BLaER1 treated with 17β-estradiol and CSF1 and Interleukin-3, amounts not matched to agents 10 nM and 100 nM (cell line): ENCODE results near the gene LVRN.

Experiments used
- H3K27ac ChIP-seq, 11 experiments: shearing (Covaris generic); formaldehyde crosslinking; 2 replicates each; pipeline ENCODE4 v1.8.1; 2022
- H3K27me3 ChIP-seq, 11 experiments: shearing (Covaris generic); formaldehyde crosslinking; 2 replicates each; pipeline ENCODE4 v1.8.1; 2022
- H3K36me3 ChIP-seq, 11 experiments: shearing (Covaris generic); formaldehyde crosslinking; 2 replicates each; pipeline ENCODE4 v1.8.1; 2022
- H3K4me1 ChIP-seq, 10 experiments: shearing (Covaris generic); formaldehyde crosslinking; 2 replicates each; pipeline ENCODE4 v1.8.1; 2022
- H3K4me2 ChIP-seq, 11 experiments: shearing (Covaris generic); formaldehyde crosslinking; 2 replicates each; pipeline ENCODE4 v1.8.1; 2022
- H3K4me3 ChIP-seq, 10 experiments: shearing (Covaris generic); formaldehyde crosslinking; 2 replicates each; pipeline ENCODE4 v1.8.1; 2022
- H3K9ac ChIP-seq, 11 experiments: shearing (Covaris generic); formaldehyde crosslinking; 2 replicates each; pipeline ENCODE4 v1.8.1; 2022
- H3K9me3 ChIP-seq, 11 experiments: shearing (Covaris generic); formaldehyde crosslinking; replicated peaks in 1 of 11; 2 replicates each; pipeline ENCODE4 v1.8.1; 2022
- H4K20me1 ChIP-seq, 11 experiments: shearing (Covaris generic); formaldehyde crosslinking; 2 replicates each; pipeline ENCODE4 v1.8.1; 2022
- Cebpa-rat ChIP-seq, 11 experiments: shearing (Covaris generic); IDR thresholded peaks; 2 replicates each; pipeline ENCODE4 v1.8.1; 2022

Gene LVRN

DNA sequence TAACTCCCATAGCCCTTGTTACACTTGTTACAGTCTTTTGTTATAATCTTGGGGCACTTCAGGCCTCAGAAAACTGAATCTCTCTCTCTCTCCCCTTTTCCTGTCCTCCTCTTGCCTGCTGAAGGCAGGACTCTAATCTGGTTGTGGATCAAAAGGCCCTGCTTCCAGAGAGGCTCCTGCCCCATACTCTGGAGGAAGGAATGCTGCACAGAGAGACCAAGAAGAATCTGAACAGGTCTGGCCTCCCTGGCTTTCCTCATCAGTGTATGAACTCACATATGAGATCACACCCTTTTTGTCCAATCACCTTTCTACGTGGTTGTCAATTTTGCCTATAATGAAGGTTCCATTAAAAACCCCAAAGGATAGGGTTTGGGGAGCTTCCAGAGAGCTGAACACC, 26.2 kb upstream of the LVRN start:
- H3K27me3 ChIP-seq: no peaks in the 10 kb centered on the region
- no peaks in the 10 kb centered on the region for H3K9me3 ChIP-seq
- no peaks in the 10 kb centered on the region for H3K36me3 ChIP-seq
- no peak overlapping the region for H3K9ac ChIP-seq
- TF ChIP-seq Cebpa-rat (IDR thresholded peaks at IDR 0.05): no peak
- peaks cover 0 to 11% (median 6%) of the 10 kb centered on the region in 10 experiments; a peak in 11 of 20 replicates for H3K4me1 ChIP-seq
- H4K20me1 ChIP-seq: no peaks in the 10 kb centered on the region
- H3K27ac ChIP-seq: no peak overlapping the region
- H3K4me2 ChIP-seq: no peak overlapping the region
- no peak overlapping the region for H3K4me3 ChIP-seq

DNA sequence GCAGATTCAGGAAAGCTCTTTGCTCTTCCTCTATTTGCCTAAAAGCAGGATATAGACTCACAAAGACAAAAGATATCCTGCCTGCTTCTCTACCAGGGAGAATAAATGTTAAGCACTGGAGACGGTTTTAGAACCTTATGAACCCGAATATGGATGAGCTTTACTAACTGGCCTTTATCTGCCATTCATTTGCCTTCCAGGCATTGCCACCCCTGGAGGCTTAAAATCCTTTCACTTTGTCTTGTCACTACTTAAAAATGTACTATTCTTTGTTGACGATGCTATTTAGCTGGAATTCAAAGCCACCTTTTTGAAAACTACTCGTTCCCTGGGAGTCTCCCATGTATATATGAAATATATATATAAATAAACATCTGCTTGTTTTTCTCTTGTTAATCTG, 23.2 kb upstream of the LVRN start:
- H3K27me3 ChIP-seq: no peaks in the 10 kb centered on the region
- H3K9ac ChIP-seq: no peak overlapping the region

DNA sequence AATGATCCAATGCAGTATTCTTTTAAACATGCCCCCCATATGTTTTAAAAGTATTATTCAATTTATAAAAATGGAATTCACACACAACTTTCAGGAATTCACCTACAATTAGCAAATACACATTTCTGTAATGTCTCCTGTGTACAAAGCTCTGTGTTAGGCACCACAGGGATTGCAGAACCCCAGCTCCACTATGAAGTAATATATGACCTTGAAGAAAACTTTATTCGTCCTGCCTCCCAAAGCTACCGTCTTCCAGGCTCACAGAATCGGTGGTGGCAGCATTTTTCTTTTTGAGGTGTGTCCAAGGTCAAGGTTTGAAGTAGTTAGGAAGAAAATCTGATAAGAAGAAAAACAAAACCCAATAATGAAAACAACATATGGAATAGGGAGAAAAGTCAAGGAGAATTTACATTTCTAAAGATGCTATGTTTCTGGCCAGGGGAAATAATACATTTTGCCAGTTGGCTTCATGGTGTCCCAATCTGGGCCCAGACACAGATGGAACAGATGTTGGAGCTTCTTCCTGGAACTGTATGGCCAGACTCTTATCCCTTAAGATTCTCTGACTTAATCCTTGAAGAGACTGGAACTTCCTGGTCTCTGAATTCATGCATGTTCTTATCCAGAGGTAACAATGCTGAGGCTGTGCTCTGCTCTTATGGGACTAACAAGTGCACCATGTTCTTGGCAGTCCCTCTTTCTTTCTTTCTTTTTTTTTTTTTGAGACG, 22.0 kb upstream of the LVRN start:
- Histone ChIP-seq H3K4me2 (no peak overlapping the region), H3K4me3 (no peak overlapping the region), H3K27me3 (no peaks in the 10 kb centered on the region), H3K4me1 (no peaks in the 10 kb centered on the region), H3K9me3 (0 out of 22 replicates have a peak, but pooled peaks cover 0 to 4% (median 0%) of the 10 kb centered on the region in 11 experiments), H4K20me1 (no peaks in the 10 kb centered on the region), H3K36me3 (no peaks in the 10 kb centered on the region), H3K9ac (no peak overlapping the region), H3K27ac (no peak overlapping the region)
- TF ChIP-seq Cebpa-rat (IDR thresholded peaks at IDR 0.05): no peak

More for the DNA sequence above, 23.2 kb upstream of the LVRN start:
- Histone ChIP-seq H3K9me3 (0 out of 22 replicates have a peak, but pooled peaks cover 0 to 4% (median 0%) of the 10 kb centered on the region in 11 experiments), H3K36me3 (no peaks in the 10 kb centered on the region), H3K4me3 (no peak overlapping the region), H3K4me1 (peaks cover 0 to 9% (median 6%) of the 10 kb centered on the region in 10 experiments; a peak in 11 of 20 replicates), H4K20me1 (no peaks in the 10 kb centered on the region), H3K4me2 (no peak overlapping the region), H3K27ac (no peak overlapping the region)
- no peak for TF ChIP-seq Cebpa-rat (IDR thresholded peaks at IDR 0.05)

DNA sequence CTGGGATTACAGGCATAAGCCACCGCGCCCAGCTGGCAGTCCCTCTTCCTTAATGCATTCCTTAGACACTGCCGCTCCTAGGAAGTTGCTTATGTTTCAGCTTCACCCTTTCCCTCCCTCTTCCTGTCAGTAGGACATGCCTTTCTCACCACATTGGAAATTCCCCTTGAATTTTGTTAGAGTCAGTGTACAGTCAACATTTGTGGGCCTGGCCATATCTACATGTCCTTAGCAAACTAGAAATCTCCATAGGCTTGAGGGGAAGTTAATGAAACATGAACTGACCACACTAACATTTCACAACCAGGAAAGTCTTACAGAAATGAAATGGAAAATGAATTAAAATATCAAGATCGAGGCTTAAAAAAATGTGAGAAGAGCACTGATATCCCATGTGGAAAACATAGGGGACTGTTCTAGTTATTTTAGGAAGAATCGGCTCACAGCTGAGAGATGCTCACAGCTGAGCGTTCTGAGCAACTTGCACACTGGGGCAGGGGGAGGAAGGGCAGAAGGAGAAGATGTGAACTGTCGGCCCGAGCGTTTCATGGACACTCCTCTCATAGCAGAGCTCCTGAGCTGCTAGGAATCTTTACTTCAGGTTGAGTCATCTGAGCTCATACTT, 21.1 kb upstream of the LVRN start:
- H3K9me3 ChIP-seq: 0 out of 22 replicates have a peak, but pooled peaks cover 0 to 4% (median 0%) of the 10 kb centered on the region in 11 experiments
- H3K4me1 ChIP-seq: no peaks in the 10 kb centered on the region
- H3K4me2 ChIP-seq: peak overlapping the region in 1 of 11 experiments; percentile 13; a peak in 1 of 22 replicates
- no peaks in the 10 kb centered on the region for H3K36me3 ChIP-seq
- no peak overlapping the region for H3K4me3 ChIP-seq
- no peak overlapping the region for H3K9ac ChIP-seq
- no peak overlapping the region for H3K27ac ChIP-seq
- H4K20me1 ChIP-seq: no peaks in the 10 kb centered on the region
- TF ChIP-seq Cebpa-rat (IDR thresholded peaks at IDR 0.05): no peak
- no peaks in the 10 kb centered on the region for H3K27me3 ChIP-seq

DNA sequence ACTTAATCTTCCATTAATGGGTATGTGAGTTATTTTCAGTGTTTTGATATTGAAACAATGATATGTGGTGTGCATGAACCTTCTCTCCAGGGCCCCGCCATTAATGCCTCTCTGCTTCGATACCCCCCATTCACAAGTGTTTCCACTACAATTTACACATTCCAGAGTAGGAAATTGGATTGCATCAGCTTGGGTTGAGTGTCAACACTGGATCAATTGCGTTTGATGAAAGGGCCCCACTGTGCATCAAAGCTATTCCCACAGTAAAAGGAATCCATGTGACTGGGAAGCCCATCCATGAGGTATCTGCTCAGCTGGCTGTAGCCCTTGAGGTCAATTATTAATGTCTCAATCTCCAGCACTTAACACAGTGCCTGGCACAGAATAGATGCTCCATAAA, 17.8 kb upstream of the LVRN start:
- TF ChIP-seq Cebpa-rat (IDR thresholded peaks at IDR 0.05): no peak
- no peaks in the 10 kb centered on the region for H3K27me3 ChIP-seq
- no peaks in the 10 kb centered on the region for H4K20me1 ChIP-seq

DNA sequence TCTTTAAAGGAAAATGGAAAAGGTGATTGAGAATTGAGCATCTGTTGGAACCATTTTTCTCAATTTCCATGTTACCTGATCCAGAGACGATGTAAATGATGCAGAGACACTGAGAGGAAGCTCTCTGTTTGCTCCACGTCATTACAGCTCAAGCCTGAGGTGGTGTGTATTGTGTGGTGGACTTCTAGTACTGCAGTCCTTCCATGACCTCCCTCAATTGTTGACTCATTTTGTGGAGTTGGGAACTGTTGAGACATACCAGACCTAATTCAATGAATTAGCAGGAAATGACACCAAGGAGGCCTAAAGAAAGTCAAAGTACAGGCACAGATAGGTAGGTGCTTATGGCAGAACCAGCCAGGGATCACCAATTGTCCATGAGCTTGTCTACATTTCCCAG, 15.6 kb upstream of the LVRN start:
- Histone ChIP-seq H3K4me2 (no peak overlapping the region), H3K9ac (no peak overlapping the region), H3K27me3 (no peaks in the 10 kb centered on the region), H3K4me3 (no peak overlapping the region), H3K9me3 (0 out of 22 replicates have a peak, but pooled peaks cover 0 to 4% (median 0%) of the 10 kb centered on the region in 11 experiments), H3K27ac (no peak overlapping the region), H3K4me1 (no peaks in the 10 kb centered on the region), H4K20me1 (no peaks in the 10 kb centered on the region), H3K36me3 (no peaks in the 10 kb centered on the region)
- TF ChIP-seq Cebpa-rat (IDR thresholded peaks at IDR 0.05): no peak

More for the DNA sequence above, 17.8 kb upstream of the LVRN start:
- no peaks in the 10 kb centered on the region for H3K4me1 ChIP-seq
- H3K36me3 ChIP-seq: no peaks in the 10 kb centered on the region
- H3K27ac ChIP-seq: no peak overlapping the region
- H3K9ac ChIP-seq: no peak overlapping the region
- 0 out of 22 replicates have a peak, but pooled peaks cover 0 to 4% (median 0%) of the 10 kb centered on the region in 11 experiments for H3K9me3 ChIP-seq
- H3K4me2 ChIP-seq: no peak overlapping the region
- H3K4me3 ChIP-seq: no peak overlapping the region

DNA sequence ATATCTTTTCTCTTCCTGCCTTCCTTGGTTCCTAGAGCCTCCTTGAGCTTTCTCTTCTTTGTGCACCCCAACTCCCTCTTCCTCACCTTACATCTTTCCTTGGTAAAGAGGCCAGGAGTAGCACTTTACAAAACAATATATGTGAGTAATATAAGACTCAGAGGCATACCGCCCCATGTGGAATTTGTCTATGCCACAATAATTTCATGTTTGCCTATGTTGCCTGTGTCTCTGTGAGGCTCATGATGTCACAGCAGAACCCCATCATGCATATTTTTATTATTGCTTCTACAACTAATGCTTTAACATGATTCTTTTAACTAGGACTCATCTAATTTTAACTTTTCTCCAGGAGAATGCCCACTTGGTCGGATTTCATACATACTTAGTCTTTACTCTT, 15.0 kb upstream of the LVRN start:
- Histone ChIP-seq H3K27ac (no peak overlapping the region), H3K36me3 (no peaks in the 10 kb centered on the region), H4K20me1 (no peaks in the 10 kb centered on the region), H3K9ac (no peak overlapping the region), H3K27me3 (no peaks in the 10 kb centered on the region), H3K9me3 (no peaks in the 10 kb centered on the region), H3K4me3 (no peak overlapping the region), H3K4me1 (no peaks in the 10 kb centered on the region), H3K4me2 (no peak overlapping the region)
- TF ChIP-seq Cebpa-rat (IDR thresholded peaks at IDR 0.05): no peak

DNA sequence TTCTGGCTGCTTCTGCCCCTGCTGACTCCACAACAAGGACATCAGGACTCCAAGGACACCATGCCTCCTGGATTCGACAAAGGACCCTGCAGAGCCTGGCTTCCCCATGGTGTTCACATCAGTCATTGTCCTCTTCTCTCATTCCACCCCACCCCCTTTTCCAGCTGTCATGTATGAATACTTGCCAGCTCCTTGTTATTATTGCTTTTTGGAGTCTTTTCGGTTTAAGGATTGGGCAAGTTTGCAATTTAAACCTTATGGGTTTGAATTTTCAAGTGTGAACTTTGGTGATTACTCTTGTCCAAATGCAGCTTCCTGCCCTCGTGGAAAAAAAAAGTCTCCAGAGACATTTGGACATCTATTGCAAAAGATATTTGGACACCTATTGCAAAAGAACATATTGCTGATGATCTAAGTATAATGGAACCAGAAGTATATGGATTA, 14.2 kb upstream of the LVRN start:
- no peak for TF ChIP-seq Cebpa-rat (IDR thresholded peaks at IDR 0.05)
- no peaks in the 10 kb centered on the region for H3K36me3 ChIP-seq
- H3K4me2 ChIP-seq: no peak overlapping the region
- no peaks in the 10 kb centered on the region for H3K9me3 ChIP-seq
- H3K27me3 ChIP-seq: no peaks in the 10 kb centered on the region
- H3K27ac ChIP-seq: no peak overlapping the region
- H3K9ac ChIP-seq: no peak overlapping the region
- H3K4me3 ChIP-seq: no peak overlapping the region
- H3K4me1 ChIP-seq: no peaks in the 10 kb centered on the region
- no peaks in the 10 kb centered on the region for H4K20me1 ChIP-seq

DNA sequence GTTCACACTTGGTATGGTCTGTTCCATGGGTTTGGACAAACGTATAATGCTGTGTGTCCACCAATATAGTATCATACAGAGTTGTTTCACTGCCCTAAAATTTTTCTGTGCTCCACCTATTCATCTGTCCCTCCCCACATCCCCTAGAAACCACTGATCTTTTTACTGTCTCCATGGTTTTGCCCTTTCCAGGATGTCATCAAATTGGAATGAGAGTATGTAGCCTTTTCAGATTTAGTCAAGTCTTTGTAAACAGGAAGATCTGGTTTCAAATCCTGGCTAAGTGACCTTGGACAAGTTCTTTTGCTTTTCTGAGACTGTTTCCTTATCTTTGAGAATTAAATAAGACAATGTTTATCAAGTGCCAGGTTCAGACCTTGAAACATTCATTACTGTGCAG, 13.2 kb upstream of the LVRN start:
- Histone ChIP-seq H4K20me1 (no peaks in the 10 kb centered on the region), H3K27ac (no peak overlapping the region), H3K9me3 (no peaks in the 10 kb centered on the region), H3K4me1 (no peaks in the 10 kb centered on the region), H3K4me3 (no peak overlapping the region), H3K27me3 (no peaks in the 10 kb centered on the region), H3K9ac (no peak overlapping the region), H3K36me3 (no peaks in the 10 kb centered on the region), H3K4me2 (no peak overlapping the region)
- TF ChIP-seq Cebpa-rat (IDR thresholded peaks at IDR 0.05): no peak

DNA sequence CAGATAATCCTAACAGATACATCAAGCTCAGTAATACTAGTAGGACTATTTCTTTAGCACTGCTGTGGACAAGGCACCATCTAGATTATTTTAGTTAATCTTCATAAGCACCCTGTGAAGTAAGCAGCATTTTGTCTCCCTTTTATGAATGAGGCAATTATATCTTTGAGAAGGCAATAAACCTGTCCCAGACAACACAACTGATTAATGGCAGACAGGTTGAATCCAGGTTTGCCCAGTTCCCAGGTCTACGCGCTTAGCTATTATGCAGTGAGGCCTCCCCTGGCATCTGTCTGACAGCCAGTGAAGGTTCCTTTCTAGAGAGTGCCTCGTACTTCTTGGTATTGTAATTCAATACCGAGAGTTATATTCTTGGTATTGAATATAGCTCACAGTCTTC, 9.7 kb upstream of the LVRN start:
- Histone ChIP-seq H3K27ac (no peak overlapping the region), H3K4me1 (no peaks in the 10 kb centered on the region), H4K20me1 (no peaks in the 10 kb centered on the region), H3K4me2 (no peak overlapping the region), H3K36me3 (no peaks in the 10 kb centered on the region), H3K9ac (no peak overlapping the region), H3K9me3 (no peaks in the 10 kb centered on the region), H3K4me3 (no peak overlapping the region), H3K27me3 (no peaks in the 10 kb centered on the region)
- no peak for TF ChIP-seq Cebpa-rat (IDR thresholded peaks at IDR 0.05)
